NAMALWA (cell line): ENCODE data around the gene HOXD1.

ENCODE experiments used
- DNase-seq: peaks from one replicate; pipeline ENCODE4 v3.0.0-alpha.2; 2015; ENCODE audit warnings: low spot score

Gene HOXD1

DNA sequence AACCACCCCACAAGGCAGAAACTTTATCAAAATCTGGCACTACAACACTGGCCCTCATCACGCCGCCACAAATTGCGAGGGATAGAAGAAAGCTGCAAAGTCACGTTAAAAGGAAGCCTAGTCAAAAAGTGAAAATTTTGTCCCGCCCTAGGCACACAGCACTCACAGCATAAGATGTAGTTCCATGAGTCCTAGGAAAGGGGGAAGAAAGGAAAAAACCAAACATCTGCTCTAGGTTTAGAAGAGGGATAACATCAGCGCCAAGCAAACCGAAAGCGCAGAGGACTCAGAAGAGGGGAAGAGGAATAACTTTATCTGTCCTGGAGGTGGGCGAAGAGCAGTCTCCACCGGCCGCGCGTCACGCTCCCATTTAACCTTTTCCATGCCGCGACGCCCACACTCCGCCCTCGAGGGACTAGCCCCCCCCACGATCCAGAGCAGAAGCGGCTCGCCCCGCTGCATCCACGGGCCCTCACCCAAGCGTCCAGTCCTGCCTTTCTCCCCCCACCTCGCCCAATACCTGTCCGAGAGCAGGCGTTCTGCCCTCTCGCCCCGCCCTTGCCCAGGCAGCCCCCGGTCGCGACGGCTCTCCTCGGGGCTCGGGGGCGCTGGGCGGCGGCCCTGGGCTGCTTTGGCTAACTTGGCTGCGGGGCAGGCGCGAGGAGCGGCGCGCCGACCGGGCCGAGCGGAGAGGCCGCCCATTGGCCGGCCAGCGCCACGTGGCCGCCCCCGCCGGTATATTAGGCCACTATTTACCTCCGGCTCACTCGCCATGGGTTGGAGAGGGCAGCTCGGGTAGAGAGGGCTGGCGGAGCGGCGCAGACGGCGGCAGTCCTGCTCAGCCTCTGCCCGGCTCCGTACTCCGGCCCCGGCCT, at the start of gene HOXD1:
Gene HOXD1 (plus strand): TSS at position 770 of the 875 bp plus-strand sequence. CDS start 134 bp downstream, outside the sequence.
- DNase-seq: no peak

DNA sequence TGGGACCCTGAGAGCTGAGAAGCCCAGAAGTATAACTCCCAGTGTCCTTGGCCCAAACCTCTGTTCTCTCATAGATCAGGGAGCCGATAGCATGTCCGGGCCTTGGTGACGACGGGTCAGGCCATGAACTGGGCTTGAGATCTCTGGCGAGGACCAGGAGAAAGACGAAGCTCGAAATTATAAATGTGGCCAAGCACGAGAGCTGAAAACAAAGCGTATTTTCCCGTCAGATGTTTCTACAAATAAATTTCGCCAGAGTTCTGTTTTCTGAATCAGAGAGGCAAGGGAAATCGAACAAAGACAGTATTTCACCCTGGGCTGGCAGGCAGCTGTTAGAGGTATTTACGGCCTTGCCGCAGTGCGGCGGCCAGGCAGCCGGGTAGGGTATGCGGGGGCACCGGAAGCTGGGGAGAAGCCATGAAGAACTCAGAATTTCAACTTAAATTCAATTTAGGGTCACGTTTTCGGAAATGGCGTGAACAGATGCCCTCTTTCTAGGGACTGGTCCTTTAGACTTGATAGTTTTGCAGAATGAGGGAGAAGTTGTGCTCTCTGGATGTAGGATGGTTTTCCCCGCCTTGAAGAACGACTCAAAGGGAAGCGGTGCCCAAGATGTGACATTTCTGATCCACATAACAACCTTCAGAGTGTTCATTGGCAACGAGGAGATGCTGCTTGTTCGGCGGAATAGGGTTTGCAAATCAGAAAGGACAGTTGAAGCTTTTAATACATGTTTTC, 49.4 kb upstream of the HOXD1 start:
- no peak for DNase-seq

DNA sequence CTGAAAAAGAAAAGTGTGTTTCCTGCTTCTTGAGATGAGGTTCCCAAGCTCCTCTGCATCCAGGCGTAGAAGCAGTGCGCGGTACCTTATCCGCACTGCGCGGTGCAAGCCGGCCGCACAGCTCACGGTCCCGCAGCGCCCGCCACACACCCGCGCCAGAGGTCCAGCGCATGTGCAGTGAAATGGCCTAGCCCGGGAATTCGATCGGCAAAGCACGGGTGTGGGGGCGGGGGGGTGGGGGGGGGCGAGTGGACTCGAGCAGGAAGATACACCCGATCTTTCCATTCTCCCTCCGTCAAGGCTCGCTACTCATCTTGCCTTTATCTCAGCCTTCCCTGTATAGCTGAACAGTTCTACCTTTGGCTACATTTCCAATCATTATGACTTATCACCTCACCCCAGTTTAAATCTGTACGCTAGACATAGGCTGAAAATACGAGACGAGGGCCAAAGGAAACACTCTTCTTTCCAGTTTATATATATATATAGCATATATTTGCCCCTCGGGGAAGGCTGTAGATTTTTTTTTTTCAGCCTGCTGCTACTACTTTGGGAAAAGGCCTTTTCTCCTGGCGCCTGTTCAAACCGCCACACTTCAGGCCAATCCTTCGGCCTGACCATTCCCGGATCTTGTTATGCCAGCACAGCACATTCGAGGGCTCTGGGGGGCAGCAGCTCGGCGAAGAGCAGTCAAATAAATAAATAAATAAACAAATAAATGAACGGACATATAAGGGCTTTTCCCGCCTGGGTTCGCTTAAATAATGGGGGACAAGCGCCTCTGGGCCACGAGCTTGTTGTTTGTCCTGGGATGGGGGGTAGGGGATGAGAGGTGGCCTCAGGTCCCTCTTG, 48.6 kb upstream of the HOXD1 start:
- no peak for DNase-seq

DNA sequence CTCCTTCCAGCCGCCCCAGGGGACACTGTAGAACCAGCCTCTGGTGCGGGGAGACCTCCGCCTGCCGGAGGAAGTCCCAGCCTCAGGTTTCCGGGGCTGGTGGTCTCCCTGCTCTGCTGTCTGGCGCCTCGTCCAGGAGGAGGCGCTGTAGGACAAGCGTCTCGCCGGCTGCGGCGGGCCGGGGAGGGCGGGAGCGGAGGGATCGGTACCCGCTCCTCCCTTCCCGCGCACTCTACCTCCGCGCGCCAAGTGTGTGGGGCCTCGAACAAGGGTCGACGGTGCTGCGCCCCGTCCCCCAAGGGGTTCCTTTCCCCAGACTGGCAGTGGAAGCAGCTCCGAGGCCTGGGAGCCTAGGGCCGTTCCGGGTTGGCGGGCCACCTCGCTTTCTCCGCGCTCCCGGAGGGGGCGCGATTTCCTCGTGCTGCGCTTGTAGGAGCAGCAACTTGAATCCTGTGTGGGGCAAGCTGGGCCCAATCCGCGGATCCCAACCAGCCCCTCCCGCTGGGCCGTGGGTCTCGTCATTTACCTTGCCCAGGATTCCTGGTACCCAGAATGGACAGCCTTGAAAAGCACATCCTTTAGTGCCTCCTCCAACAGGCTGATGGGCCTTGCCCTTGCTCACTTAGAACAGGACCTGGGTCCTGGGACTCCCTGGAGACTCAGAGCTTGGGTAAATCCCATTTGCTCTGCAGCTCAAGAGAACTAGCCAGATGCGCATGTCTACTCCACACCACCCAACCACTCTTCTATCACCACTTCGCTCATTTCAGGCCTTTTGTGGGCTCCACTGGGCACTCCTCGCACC, 47.8 kb upstream of the HOXD1 start:
- peak; percentile 84 for DNase-seq

DNA sequence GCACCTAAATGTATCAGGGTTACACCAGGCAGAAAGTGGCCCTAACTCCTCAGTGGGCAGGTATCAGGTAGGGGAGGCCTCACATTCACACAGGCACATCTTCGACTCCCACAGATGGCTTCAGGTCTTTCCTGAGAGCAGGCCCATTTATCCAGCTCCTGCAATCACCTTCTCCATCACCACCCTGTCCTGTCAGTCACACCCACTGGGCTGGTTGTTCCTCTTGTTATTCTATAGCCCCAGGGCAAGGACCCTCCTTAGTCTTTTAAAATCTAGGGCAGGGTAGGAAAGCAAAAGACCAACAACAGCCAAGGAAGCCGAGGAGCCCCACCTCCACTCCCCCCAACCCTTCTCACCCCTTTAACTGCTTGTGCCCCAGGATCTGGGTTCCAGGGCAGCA, 46.2 kb upstream of the HOXD1 start:
- no peak for DNase-seq

DNA sequence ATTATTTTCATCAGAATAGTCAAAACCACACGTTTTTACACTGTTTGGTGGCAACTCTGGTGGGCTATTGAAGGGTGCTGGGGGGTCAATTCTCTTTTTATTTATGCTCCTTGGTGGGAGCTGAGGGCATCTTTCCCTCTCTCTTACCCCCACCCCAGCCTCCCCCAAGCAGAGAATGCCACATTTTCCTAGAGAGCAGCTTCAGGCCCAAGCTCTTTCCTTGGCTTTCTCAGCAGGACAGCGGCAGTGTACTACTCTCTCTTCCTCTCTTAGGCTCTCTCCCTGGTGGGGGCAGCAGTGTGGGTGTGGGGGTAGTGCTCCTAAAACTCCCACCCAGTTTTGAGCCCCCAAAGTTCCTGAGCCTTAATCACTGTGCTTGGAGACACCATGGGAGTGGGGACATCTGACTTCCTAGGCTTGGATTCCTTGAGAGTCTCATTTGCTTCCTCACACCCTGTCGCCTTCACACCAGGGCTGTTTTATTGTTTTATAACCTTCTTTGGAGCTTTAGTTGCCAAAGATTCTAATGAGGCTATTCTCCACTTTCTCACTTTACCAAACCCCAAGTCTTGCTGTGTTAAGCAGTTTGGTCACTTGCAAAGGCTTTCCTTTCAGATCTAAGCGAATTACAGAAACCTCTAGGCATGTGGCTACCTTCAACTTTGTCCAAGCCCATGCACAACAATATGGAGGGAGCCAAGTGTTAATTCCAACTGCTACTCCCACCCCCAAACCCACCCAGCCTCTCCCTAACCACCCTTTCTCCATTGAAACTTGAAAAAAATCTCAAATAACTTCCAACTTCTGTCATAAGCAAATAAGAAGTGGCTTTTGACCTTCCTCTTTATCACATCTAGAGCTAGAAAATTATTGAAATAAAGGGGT, 43.1 kb upstream of the HOXD1 start:
- no peak for DNase-seq

DNA sequence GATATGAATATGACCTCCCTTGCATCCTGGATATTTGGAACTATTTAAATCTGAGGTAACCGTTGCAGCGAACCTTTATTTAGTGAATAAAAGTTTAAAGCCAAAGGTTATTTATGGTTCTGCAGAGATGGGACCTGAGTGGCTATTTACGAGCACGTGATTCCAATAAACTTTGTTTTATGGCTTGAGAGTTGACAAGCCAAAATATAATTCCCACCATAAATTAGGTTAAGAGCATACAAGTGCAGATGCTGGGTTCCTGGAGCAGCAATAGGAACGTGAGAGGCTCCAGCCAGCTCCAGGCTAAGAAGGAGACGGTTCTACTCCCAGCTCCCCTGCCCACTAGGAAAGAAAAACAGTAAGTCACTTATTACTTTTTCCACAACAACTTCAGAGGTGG, 42.4 kb upstream of the HOXD1 start:
- no peak for DNase-seq

DNA sequence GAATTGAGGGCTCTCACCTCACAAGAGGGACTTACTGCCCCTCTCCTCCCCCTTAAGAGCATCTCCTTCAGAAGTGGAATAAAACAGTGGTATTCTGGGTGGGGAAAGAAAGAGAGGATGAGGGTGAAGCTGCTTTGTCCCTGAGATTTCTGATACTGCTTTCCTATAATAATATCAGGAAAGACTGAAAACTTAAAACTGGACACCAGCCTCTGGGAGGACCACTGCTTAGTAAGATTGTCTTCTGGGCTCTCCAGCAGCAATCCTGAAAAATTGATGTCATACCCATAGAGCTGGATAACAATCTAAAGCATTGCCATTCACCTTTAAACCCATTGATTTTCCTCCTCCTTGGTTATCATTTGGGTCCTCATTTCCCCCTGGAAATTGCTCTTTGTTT, 41.8 kb upstream of the HOXD1 start:
- DNase-seq: no peak

DNA sequence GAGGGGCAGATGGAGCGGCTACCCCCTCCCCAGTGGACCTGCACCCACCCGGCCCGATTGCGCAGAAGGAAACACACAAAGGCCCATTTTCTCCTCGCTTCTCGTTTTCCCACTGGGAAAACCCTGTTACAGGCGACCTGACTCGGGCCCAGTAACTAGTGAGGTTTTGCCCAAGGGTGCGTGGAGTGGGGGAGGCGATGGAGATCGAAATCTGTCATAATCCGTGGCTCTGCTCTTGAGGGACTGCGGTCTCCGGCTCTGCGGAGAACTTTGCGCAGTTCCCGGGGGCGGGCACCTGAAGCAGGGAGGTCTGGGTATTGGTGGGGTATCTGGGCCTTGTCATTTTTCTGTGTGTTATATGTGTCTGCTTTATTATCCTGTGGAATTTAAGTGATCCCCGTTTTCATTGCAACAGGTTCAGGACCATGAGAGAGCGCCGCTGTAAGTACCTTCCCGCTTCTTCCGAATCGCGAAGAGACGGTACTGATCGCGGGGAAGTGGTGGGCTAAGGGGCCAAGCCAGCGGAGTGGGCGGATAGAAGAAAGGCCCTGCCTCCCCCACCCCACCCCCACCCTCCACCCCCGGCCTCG, 41.2 kb upstream of the HOXD1 start:
- no peak for DNase-seq

DNA sequence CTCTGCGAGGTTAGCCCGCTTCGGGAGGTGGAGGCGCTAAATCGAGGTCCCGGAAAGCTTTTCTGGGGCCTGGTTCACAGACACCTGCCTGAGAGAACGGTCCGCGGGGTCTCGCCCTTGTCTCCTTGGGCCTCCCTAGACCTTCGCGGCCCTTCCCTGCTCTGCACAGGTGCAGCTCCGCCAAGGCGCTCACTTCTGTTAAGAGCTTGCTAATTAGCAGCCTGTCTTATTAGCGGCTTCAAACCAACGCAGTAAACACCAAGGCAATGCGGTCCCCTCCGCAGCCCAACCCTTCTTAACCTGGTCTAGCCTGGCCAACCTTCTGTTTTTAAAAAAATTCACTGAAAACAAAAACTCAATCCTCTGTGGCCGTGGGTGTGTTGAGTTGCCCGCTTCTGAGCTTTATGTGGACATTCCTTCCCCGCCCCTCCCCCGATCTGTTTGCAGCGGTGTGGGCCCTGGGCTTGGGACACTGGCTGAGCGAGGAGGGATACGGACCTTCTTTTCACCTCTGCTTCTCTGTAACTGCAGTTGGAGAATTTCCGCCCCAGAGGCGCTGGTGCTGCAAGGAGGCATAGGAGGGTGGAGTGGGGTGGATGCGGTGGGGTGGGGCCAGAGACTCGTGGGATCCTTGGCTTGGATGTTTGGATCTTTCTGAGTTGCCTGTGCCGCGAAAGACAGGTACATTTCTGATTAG, 40.5 kb upstream of the HOXD1 start:
- no peak for DNase-seq

DNA sequence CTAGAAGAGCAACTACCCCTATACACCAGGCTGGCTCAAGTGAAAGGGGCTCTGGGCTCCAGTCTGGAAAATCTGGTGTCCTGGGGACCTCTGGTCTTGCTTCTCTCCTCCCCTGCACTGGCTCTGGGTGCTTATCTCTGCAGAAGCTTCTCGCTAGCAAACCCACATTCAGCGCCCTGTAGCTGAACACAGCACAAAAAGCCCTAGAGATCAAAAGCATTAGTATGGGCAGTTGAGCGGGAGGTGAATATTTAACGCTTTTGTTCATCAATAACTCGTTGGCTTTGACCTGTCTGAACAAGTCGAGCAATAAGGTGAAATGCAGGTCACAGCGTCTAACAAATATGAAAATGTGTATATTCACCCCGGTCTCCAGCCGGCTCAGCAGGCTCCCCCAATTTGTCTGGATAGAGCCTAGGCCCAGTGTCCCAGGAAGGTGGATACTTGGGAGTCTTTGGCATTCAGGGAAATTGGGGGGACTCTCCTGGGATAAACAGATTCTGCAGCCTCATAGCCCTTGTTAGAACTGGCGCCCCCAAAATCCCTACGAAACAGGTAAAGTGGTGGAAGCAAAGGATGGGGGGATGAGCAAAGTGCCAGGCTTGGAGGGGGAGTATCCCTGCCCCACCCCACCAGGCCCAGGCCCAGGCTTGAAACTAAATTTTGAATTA, 39.6 kb upstream of the HOXD1 start:
- DNase-seq: no peak

DNA sequence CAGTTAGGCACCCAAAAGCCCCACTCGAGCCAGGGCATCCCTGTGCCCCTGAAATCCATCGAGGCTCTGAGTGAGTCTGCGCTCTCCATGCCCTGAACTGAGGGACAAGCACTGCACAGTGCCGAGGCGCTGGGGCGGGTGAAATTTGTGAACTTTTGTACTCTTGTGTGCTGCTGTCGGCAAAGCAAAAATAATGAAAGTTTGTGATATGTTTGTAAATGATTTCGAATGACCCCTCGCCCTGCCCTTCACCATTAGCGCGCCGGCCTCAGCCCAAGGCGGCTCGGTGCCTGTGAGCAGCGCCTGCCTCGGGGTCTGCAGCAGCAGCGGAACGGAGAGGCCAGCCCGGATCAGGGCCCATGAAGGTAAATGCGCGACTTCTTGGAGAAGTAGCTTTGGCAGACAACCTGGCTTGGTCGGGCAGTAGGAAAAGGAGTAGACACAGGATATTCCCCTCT, 39.0 kb upstream of the HOXD1 start:
- DNase-seq: no peak

DNA sequence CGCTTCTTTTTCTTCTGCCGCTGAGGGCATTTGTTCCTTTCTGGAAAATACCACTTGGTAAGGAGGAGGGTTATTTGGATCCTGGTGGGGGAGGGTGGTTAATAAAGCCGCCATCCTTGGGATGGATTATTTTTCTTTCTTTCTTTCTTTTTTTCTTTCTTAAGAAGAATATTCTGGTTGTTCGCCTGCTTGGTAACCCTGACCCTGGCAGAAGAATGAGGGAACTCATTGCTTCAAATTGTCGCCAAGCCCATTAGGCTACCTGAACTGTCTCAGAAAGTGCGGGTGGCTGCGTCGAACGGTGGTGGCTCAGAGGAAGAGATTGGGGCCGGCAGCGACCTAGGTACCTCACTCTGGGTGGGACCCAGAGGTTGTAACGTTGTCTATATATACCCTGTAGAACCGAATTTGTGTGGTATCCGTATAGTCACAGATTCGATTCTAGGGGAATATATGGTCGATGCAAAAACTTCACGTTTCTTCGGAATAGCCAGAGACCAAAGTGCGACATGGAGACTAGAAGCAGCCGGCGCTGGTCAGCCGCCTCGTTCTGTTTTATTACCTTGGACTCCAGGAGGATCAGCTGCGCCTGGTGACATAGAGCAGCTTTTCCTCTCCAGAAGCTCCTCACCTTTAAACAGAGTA, 38.4 kb upstream of the HOXD1 start:
- DNase-seq: no peak

DNA sequence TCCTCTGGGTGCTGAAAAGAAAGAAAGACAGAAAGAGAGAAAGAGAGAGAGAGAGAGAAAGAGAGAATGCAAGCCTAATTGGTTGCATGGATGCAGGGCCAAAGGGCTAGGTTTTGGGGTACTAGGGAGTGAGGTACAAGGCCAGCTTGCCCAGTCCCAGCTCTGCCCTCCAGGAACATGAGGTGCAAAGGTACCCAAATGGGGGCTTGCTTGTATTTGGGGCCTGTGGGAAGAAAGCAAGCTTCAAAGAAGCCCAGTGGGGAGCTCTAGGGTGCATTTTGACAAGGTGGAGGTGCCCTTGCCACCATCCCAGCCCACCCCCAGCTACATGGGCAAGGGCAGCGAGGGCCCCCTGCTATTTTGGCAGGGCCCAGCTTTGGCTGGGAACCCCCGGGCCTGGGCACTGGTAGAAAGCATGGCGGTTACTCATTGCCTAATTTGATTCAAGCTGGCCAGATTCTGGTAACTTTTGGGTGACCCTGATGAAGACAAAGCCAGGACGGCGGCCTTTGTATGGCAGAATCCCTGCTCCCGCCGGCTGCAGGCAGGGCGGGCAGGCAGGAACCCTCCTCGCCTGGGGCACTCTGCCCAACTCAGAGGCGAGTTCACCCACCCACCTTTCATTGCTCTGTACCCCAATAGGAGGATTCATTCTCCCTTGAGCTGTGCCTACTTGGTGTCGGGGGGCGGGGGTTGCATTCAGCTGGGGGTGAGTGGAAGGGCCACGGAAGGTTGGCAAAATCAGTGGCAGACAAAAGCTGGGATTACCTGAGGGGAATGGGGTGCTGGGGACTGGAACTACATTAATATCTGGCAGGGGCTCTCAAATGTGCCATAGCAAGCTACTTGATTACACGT, 37.7 kb upstream of the HOXD1 start:
- DNase-seq: no peak

DNA sequence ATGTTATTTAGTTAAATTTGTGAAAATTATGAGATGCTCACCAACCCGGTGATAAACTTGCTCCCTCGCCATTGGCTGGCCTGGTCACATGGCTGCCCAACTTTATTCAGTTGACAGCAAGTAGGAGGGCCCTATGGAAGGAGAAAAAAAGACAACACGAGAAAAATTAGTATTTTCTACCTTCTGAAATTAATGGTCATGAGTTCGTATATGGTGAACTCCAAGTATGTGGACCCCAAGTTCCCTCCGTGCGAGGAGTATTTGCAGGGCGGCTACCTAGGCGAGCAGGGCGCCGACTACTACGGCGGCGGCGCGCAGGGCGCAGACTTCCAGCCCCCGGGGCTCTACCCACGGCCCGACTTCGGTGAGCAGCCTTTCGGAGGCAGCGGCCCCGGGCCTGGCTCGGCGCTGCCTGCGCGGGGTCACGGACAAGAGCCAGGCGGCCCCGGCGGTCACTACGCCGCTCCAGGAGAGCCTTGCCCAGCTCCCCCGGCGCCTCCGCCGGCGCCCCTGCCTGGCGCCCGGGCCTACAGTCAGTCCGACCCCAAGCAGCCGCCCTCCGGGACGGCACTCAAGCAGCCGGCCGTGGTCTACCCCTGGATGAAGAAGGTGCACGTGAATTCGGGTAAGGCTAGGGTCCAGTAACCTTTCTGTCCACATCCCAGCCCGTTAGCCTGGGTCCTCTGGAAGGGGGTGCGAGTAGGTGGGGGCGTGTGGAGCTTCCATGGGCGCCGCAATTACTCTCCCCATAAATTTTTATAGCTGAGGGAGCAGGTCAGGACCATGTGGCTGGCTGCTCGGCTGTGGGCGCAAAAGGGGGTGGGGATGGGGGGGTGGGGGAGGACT, 36.8 kb upstream of the HOXD1 start, which contains the start of gene HOXD4:
Gene HOXD4 (plus strand): TSS at position 109 of the 846 bp plus-strand sequence. CDS start 84 bp downstream, at position 193.
- DNase-seq: no peak
